MCF 10A (cell line): ENCODE data around the gene LTK. TPM values are rescaled to one million over a fixed set of nuclear protein-coding genes. Genes with fewer than 3 reads are reported as not detected.

Experiments used
- BruUV-seq: library from RNA; stranded (reverse); fragments of 400-500 nt; replicated peaks from 2 replicates; lab custom pipeline; 2021; lab: Mats Ljungman, UMichigan
- CTCF ChIA-PET: fragments of 300-600 bp; sonication (Branson Sonifier 250); formaldehyde crosslinking; extraction: SDS; loops from one replicate; lab custom pipeline; 2021; ENCODE audit warnings: antibody characterized with exemption, inconsistent platforms; lab: Yijun Ruan, JAX
- POLR2A ChIA-PET: fragments of 300-600, 350-650 bp; sonication (Branson Sonifier 250); formaldehyde crosslinking; extraction: SDS; loops from one replicate; lab custom pipeline; 2020; ENCODE audit warnings: antibody characterized with exemption, inconsistent platforms; lab: Yijun Ruan, JAX
- DNase-seq: peaks from one replicate; pipeline ENCODE4 v3.0.0-alpha.2; 2018; ENCODE audit not compliant: unreplicated experiment
- H3K27ac Mint-ChIP-seq: one replicate; pipeline ENCODE4 v1.8.0; 2022; ENCODE audit warnings: mild to moderate bottlenecking, low read depth, mixed read lengths; ENCODE audit not compliant: unreplicated experiment
- H3K27me3 Mint-ChIP-seq: one replicate; pipeline ENCODE4 v1.8.0; 2022; ENCODE audit warnings: mixed read lengths; ENCODE audit not compliant: insufficient read depth, unreplicated experiment
- H3K36me3 Mint-ChIP-seq: one replicate; pipeline ENCODE4 v1.8.0; 2022; ENCODE audit warnings: mild to moderate bottlenecking, moderate library complexity, mixed read lengths; ENCODE audit not compliant: insufficient read depth, unreplicated experiment
- H3K4me1 Mint-ChIP-seq: one replicate; pipeline ENCODE4 v1.8.0; 2022; ENCODE audit warnings: mixed read lengths; ENCODE audit not compliant: insufficient read depth, unreplicated experiment
- H3K4me3 Mint-ChIP-seq: one replicate; pipeline ENCODE4 v1.8.0; 2022; ENCODE audit warnings: mild to moderate bottlenecking, moderate library complexity, mixed read lengths; ENCODE audit not compliant: unreplicated experiment
- H3K9me3 Mint-ChIP-seq: one replicate; pipeline ENCODE4 v1.8.0; 2022; ENCODE audit warnings: mixed read lengths; ENCODE audit not compliant: unreplicated experiment
- intact Hi-C: fragments of 100-400 bp; cut with micrococcal nuclease; formaldehyde crosslinking; loops from 2 replicates; pipeline ENCODE4 v1.14.1; 2022
- total RNA-seq: library from RNA; stranded (reverse); gene quantifications from 2 replicates; pipeline ENCODE4 v1.2.3, GENCODE V29; 2022
- TF ChIP-seq, protein P1 (sequence below): fragments of 200-600 bp; IDR thresholded peaks from one replicate; pipeline ENCODE4 v1.8.0; 2022; ENCODE audit warnings: antibody characterized with exemption, mild to moderate bottlenecking; ENCODE audit not compliant: unreplicated experiment

Gene LTK
- total RNA-seq, 1 experiment from 2014 or later = not detected

DNA sequence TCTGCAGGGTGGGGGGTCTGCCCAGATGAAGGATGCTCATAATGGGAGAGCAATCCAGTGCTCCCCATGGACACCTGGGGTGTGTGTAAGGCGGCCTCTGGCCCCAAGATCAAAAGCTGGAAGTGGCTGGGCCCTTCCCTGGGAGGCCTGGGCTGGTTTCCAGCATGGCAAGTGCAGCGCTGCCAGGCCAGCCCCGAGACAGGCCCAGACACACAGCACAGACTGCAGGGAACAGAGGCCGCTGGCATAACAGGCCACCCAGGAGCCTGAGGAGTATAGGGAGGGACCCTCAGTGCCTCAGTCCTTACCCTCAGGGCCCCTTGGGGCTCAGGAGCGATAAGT lies 10.0 kb downstream of the LTK start:
- H3K4me3 Mint-ChIP-seq = no peak overlapping the region
- TF ChIP-seq, protein P1, sequence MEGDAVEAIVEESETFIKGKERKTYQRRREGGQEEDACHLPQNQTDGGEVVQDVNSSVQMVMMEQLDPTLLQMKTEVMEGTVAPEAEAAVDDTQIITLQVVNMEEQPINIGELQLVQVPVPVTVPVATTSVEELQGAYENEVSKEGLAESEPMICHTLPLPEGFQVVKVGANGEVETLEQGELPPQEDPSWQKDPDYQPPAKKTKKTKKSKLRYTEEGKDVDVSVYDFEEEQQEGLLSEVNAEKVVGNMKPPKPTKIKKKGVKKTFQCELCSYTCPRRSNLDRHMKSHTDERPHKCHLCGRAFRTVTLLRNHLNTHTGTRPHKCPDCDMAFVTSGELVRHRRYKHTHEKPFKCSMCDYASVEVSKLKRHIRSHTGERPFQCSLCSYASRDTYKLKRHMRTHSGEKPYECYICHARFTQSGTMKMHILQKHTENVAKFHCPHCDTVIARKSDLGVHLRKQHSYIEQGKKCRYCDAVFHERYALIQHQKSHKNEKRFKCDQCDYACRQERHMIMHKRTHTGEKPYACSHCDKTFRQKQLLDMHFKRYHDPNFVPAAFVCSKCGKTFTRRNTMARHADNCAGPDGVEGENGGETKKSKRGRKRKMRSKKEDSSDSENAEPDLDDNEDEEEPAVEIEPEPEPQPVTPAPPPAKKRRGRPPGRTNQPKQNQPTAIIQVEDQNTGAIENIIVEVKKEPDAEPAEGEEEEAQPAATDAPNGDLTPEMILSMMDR = no peak
- intact Hi-C loops = no loop called here
- peaks cover 7% of the 10 kb centered on the region for H3K4me1 Mint-ChIP-seq
- ChIA-PET CTCF (no interaction called here), POLR2A (interaction anchor here (0.6 kb wide), 3 partner anchors 39 to 1937 kb away, joined by 3 to 4 read pairs (median 3); no protein-coding TSS in a partner anchor)
- H3K36me3 Mint-ChIP-seq = no peaks in the 10 kb centered on the region
- peak; percentile 61 for DNase-seq
- H3K27ac Mint-ChIP-seq = no peak overlapping the region
- no peaks in the 10 kb centered on the region for H3K27me3 Mint-ChIP-seq
- no peaks in the 10 kb centered on the region for H3K9me3 Mint-ChIP-seq
- BruUV-seq = no TSS peak

DNA sequence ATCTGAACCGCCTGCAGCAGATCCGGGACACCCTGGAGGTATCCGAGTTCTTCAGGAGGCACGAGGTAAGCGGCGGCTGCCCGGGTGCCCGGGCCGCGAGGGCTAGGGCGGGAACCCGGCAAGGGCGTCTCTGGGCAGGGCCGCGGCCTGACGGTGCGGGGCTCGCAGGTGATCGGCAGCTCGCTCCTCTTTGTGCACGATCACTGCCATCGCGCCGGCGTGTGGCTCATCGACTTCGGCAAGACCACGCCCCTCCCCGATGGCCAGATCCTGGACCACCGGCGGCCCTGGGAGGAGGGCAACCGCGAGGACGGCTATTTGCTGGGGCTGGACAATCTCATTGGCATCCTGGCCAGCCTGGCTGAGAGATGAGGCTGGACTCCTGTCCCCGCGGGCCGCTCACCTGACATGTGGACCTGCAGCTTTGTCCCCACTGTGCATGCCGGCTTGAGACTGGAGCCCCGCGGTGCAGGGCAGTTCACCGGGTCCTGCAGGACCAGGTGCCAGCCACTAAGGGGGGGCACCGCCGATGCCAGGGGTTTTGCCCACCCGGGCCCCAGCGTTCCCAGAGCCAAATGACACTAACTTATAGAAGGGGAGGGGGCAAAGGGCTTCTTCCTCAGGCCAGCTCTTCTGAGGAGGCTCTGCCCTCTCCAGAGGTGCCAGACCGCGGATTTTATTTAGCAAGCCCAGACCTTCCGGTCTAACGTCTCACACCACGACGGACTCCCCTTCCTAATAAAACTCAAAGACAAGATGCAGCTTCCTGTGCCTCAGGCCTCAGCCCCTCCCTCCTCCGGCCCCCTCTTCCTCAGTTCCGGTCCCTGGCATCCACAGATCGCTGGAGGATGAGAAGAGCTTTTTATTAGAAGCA lies 10.6 kb downstream of the LTK start:
- DNase-seq = no peak
- H3K4me3 Mint-ChIP-seq = no peak overlapping the region
- no peak overlapping the region for H3K27ac Mint-ChIP-seq
- H3K36me3 Mint-ChIP-seq = no peaks in the 10 kb centered on the region
- H3K27me3 Mint-ChIP-seq = no peaks in the 10 kb centered on the region
- H3K4me1 Mint-ChIP-seq = peaks cover 6% of the 10 kb centered on the region
- intact Hi-C loops = no loop called here
- CTCF ChIA-PET = no interaction called here
- POLR2A ChIA-PET = interaction anchor here (0.5 to 0.6 kb wide), 4 partner anchors 13 to 1938 kb away, joined by 3 to 6 read pairs (median 4); no protein-coding TSS in a partner anchor
- TF ChIP-seq, protein P1 = no peak
- BruUV-seq = no TSS peak
- no peaks in the 10 kb centered on the region for H3K9me3 Mint-ChIP-seq

DNA sequence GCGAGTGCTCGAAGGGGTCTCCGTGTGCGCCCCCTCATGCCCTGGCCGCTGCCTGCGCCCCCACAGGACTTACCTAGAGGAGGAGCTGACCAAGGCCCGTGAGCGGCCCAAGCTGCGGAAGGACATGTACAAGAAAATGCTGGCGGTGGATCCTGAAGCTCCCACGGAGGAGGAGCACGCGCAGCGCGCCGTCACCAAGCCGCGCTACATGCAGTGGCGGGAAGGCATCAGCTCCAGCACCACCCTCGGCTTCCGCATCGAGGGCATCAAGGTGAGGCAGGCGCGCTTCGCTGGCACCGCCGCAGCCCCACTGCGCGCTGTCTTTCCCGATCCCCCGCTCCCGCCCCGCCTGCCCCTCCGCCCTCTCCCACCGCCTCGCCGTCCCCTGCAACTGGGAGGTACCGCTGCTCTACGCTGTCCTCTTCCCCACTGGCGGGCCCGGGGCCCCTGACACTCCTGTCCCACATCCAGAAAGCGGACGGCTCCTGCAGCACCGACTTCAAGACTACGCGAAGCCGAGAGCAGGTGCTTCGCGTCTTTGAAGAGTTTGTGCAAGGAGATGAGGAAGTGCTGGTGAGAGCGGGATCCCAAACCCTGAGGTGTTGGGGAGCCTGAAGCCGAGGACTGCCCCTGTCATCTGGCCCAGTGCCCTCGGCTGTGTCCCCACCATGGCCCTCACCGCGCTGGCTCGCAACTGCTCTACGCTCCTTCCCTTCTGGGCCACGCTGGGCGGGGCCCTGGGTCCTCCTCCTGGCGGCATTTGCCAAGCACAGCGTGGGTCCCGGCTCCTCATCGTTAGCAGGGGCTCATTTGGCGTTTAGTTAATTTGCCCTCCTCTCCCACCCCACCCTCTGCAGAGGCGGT lies 11.5 kb downstream of the LTK start:
- no peak for DNase-seq
- POLR2A ChIA-PET = no interaction called here
- intact Hi-C loops = no loop called here
- Mint-ChIP-seq H3K27ac (no peak overlapping the region), H3K36me3 (no peaks in the 10 kb centered on the region), H3K27me3 (no peaks in the 10 kb centered on the region), H3K4me3 (no peak overlapping the region), H3K4me1 (no peaks in the 10 kb centered on the region), H3K9me3 (no peaks in the 10 kb centered on the region)
- CTCF ChIA-PET = no interaction called here
- TF ChIP-seq, protein P1 = no peak
- no TSS peak for BruUV-seq
